ENCODE data around the gene EGFL6. TPM values are rescaled to one million over a fixed set of nuclear protein-coding genes. Genes with fewer than 3 reads are reported as not detected.

Gene EGFL6
- total and polyA plus RNA-seq, 12 donors = 1.00 TPM; not detected in 11

DNA sequence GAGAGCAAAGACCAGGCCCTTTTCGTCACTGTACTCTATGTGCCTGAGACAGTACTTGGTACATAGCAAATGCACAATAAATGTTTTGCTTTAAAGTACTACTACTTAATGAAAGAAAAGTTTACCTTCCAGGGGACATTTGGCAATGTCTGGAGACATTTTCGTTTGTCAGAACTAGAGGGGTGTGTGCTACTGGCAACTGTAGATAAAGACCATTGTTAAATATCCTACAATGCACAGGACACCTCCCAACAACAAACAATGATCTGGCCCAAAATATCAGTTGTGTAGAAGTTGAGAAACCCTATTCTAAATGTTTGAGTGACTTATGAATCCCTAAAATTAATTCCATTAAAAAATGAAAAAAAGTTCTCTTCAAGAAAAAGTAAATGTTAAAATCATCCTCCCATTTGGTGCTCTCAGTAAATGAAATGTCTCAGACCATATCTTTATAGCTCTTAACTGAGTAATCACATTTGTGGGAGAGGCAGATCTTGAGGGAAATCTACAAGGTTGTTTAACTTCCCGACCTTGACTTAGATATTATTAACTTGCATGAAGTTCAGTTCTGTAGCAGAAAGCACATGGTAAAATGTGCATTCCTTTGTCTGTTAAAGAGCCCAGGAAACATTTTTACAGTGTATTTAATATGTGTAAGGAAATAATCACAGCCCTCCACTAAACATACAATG is 18.5 kb downstream of the EGFL6 start:
- H3K4me1 ChIP-seq (replicated peaks in 1 of 2) = no peaks in the 10 kb centered on the region
- H3K9me3 ChIP-seq (replicated peaks in 1 of 3) = no peaks in the 10 kb centered on the region
- no peak for DNase-seq
- intact Hi-C loops (cut with DNase I) = no loop called here
- no peak overlapping the region for H3K27ac ChIP-seq
- 41 to 55% (median 42%) methylated on average over 3 of the region's 3 CpGs for WGBS, 4 donors
- peaks cover 7% of the 10 kb centered on the region for H3K27me3 ChIP-seq
- no peak for TF ChIP-seq POLR2A (IDR thresholded peaks at IDR 0.05)
- no peak for TF ChIP-seq CTCF (IDR thresholded peaks at IDR 0.05)
- no peaks in the 10 kb centered on the region for H3K36me3 ChIP-seq (replicated peaks in 1 of 2)
- no peak overlapping the region for H3K4me3 ChIP-seq

DNA sequence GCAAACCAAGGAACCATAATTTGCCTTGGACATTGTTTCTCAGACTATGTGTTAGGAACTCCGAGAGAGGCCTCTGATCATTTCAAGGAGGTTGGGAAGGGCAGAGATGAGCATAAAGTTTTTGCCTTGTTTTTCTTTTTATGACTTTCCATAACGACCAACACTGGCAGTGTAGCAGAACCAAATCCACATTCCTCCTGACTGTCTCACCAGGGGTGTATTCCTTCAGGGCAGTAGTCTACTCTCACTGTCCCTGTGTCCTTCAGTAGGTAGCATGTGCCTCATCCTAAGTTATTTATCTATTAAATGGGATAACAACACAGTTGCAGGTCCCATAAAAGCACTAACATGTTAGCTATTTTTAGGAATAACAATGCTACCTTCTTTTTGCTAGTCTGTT is 20.8 kb downstream of the EGFL6 start:
- Histone ChIP-seq H3K27me3 (peaks cover 7% of the 10 kb centered on the region), H3K4me1 (replicated peaks in 1 of 2) (no peaks in the 10 kb centered on the region), H3K9me3 (replicated peaks in 1 of 3) (no peaks in the 10 kb centered on the region), H3K4me3 (no peak overlapping the region), H3K36me3 (replicated peaks in 1 of 2) (no peaks in the 10 kb centered on the region), H3K27ac (no peak overlapping the region)
- intact Hi-C loops (cut with DNase I) = no loop called here
- DNase-seq = no peak
- 69 to 78% (median 71%) methylated on average over 2 of the region's 2 CpGs for WGBS, 4 donors
- TF ChIP-seq POLR2A (IDR thresholded peaks at IDR 0.05) (no peak), CTCF (IDR thresholded peaks at IDR 0.05) (no peak)

- intact Hi-C loops (cut with DNase I) = no loop called here
- TF ChIP-seq POLR2A (IDR thresholded peaks at IDR 0.05) (no peak), CTCF (IDR thresholded peaks at IDR 0.05) (no peak)
Measured at GRCh38 chrX:13590914-13591313, 21.5 kb downstream of the EGFL6 start.

DNA sequence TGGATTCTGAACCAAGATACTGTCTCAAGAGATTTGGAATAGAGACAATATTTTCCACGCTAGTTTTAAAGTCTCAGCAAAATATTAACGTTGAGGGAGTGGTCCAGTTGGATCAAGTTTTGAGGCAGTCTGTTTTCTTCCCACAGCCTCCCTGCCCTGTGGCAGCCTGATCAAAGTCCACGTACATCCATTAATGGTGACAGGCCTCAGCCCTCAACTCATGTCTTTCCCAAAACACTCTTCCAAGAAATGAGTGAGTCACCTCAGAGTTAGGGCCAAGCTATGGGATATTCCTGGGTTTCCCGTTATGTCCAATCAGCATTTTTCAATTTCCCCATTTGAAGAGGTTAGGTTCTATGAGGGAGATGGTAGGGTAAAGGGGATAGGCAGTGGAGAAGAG is 28.5 kb downstream of the EGFL6 start:
- Histone ChIP-seq H3K4me3 (no peak overlapping the region), H3K4me1 (replicated peaks in 1 of 2) (no peaks in the 10 kb centered on the region), H3K27ac (no peak overlapping the region), H3K9me3 (replicated peaks in 1 of 3) (no peaks in the 10 kb centered on the region), H3K36me3 (replicated peaks in 1 of 2) (no peaks in the 10 kb centered on the region), H3K27me3 (peaks cover 27% of the 10 kb centered on the region)
- intact Hi-C loops (cut with DNase I) = no loop called here
- no peak for TF ChIP-seq CTCF (IDR thresholded peaks at IDR 0.05)
- no peak for TF ChIP-seq POLR2A (IDR thresholded peaks at IDR 0.05)
- WGBS, 4 donors = 54 to 75% (median 68%) methylated on average over 4 of the region's 4 CpGs
- no peak for DNase-seq

More at GRCh38 chrX:13590914-13591313, 21.5 kb downstream of the EGFL6 start:
- Histone ChIP-seq H3K36me3 (replicated peaks in 1 of 2) (no peaks in the 10 kb centered on the region), H3K4me3 (no peak overlapping the region), H3K4me1 (replicated peaks in 1 of 2) (no peaks in the 10 kb centered on the region), H3K9me3 (replicated peaks in 1 of 3) (no peaks in the 10 kb centered on the region), H3K27me3 (peaks cover 10% of the 10 kb centered on the region), H3K27ac (no peak overlapping the region)
- WGBS, 4 donors = 58 to 70% (median 66%) methylated on average over 4 to 5 of the region's 5 CpGs
- DNase-seq = no peak
